Natural killer cell treated with Interleukin-12 subunit alpha and Interleukin-12 subunit beta and Interleukin-15 and Interleukin-18, amount 100 ng/mL, for 72 hours (primary cell): ENCODE results near the gene LOC128125822.
A peak's percentile ranks its signal among the peaks of the same experiment; 100 is the strongest.
"Not testable (repeated sequence)": the region's sequence is repeated elsewhere in the genome, so short reads cannot be mapped to it uniquely, and the experiment has no call there.

Experiments used
- ATAC-seq, 2 donors: fragments of 150-1000 bp; cut with Tn5 transposase in 1 of 2; sonication (Bioruptor Pico), chemical (Tn5 transposase) in 1 of 2; 2 replicates each; pipeline ENCODE4 v1.10.0; 2021
- DNase-seq: peaks from one replicate; pipeline ENCODE4 v3.0.0; 2022; ENCODE audit warnings: low spot score
- H3K27ac Mint-ChIP-seq, 2 donors: 1 replicate in 1 of 2; 2 replicates in 1 of 2; pipeline ENCODE4 v1.8.0; 2022; ENCODE audit warnings: mixed read lengths in 2 of 2, mild to moderate bottlenecking in 1 of 2, moderate library complexity in 1 of 2
- H3K27me3 Mint-ChIP-seq, 2 donors: 1 replicate in 1 of 2; 2 replicates in 1 of 2; pipeline ENCODE4 v1.8.0; 2022; ENCODE audit warnings: mixed read lengths in 2 of 2
- H3K36me3 Mint-ChIP-seq: one replicate; pipeline ENCODE4 v1.8.0; 2022; ENCODE audit warnings: mixed read lengths
- H3K4me1 Mint-ChIP-seq, 2 donors: 1 replicate in 1 of 2; 2 replicates in 1 of 2; pipeline ENCODE4 v1.8.0; 2022; ENCODE audit warnings: low read depth in 2 of 2, mixed read lengths in 2 of 2, mild to moderate bottlenecking in 1 of 2
- H3K4me3 Mint-ChIP-seq: one replicate; pipeline ENCODE4 v1.8.0; 2022; ENCODE audit warnings: mixed read lengths
- H3K9me3 Mint-ChIP-seq: 2 replicates; pipeline ENCODE4 v1.8.0; 2022; ENCODE audit warnings: mixed read lengths

The LOC128125822 gene

DNA sequence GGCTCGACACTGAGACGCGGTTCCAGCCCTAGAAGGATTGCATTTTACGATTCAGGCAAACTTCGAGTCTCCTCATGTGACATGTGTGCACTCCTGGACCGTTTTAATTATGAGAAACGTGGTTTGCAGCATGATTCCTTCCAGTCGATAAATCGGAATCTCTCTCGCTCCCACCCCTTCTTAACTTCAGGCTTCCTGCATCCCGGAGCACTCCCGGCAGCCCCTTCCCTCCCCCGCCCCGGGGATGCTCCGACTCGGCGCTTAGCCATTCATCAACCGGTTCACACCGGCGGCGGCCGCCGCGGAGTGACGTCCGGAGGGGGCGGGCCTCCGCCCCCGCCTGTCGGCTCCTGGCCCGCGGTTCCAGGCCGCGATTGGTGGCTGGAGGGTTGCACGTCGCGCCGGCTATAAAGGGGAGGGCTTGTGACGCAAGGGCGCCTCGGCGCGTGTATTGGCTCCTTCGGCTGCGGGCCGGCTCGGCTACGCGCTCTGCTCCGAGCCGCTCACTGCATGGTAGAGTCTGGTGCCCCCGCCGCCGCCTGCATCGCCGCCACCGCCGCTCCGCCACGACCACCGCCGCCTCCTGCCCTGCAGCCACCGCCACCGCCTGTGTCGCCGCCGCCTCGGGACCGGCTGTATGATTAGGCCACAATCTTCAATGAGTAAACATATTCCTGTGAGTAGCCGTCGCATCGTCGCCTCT is at the start of gene LOC128125822, which contains the start of gene PTP4A1:
Gene LOC128125822 (plus strand): TSS at position 437 of the 703 bp plus-strand sequence.
Gene PTP4A1 (plus strand): TSS at position 437 of the 703 bp plus-strand sequence. CDS start 4,401 bp downstream, outside the sequence.
- peaks cover 19 to 29% of the 10 kb centered on the region in 2 donors for H3K4me1 Mint-ChIP-seq
- ATAC-seq (peak; percentile 96 to 97), DNase-seq (peak; percentile 99)
- no peaks in the 10 kb centered on the region for H3K9me3 Mint-ChIP-seq
- peak within 1 kb of the TSS; percentile 88 to 92 for H3K27ac Mint-ChIP-seq
- H3K36me3 Mint-ChIP-seq: peaks cover 16% of the 10 kb centered on the region
- no peaks in the 10 kb centered on the region for H3K27me3 Mint-ChIP-seq
- H3K4me3 Mint-ChIP-seq: peak within 1 kb of the TSS; percentile 95

DNA sequence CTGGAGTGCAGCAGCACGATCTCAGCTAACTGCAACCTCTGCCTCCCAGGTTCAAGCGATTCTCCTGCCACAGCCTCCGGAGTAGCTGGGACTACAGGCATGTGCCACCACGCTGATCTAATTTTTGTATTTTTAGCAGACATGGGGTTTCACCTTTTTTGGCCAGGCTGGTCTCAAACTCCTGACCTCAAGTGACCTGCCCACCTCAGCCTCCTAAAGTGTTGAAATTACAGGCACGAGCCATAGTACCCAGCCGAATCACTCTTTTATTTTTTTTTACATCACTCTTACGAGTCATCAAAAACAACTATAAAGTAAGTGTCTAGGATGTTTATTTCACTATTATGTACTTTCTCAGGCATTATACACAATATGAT is 49.4 kb upstream of the LOC128125822 start:
- ATAC-seq, H3K27ac Mint-ChIP-seq, H3K9me3 Mint-ChIP-seq, H3K4me3 Mint-ChIP-seq, DNase-seq, H3K36me3 Mint-ChIP-seq, H3K27me3 Mint-ChIP-seq, H3K4me1 Mint-ChIP-seq: not testable (repeated sequence)

DNA sequence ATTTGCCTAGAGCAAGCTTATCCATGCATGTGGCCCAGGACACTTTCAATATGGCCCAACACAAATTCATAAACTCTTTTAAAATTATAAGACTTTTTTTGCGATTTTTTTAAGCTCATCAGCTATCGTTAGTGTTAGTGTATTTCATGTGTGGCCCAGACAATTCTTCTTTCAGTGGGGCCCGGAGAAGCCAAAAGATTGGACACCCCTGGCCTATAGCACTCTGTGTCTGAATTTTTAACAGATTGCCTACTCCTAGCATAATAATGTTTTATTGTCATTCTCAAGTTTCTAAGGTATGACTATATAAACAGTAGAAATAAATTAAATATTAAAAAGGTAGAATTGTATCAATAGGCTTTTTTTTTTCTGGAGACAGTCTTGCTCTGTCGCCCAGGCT is 48.6 kb upstream of the LOC128125822 start:
- DNase-seq (no peak), ATAC-seq (no peak)
- no peak overlapping the region for H3K4me3 Mint-ChIP-seq

DNA sequence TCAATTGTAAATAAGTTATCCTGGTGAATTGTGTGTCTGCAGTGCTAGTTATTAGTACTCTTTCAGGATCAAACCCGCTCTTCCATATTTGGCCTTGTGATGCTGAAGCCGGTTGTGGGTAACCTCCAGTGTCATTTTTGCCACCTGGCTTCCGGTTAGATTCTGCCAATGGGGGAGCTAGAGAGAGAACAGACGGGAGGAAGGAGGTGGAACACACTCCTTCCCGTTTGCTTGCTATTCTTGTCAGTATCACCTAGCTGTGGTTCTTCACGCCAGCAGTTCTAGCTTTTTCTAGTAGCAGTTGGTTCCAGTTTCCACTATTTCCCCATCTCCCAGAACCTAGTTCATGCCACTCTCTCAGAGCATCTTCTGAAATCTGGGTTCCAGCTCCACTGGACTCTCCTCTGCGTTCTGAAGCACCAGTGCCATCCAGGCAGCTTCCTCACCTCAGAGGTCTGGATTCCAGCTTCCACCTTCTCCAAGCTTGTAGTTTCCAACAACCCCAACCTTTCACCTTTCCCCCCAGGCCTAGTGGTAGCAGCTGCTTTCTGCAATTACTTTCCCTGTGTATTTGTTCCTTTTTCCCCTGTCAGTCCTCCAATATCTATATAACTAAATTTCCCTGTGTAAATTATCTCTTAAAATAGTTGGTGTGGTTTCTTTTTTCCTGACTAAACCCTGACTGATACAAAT is 46.9 kb upstream of the LOC128125822 start:
- no peaks in the 10 kb centered on the region for H3K27me3 Mint-ChIP-seq
- peak overlapping the region; percentile 31 to 73 for H3K27ac Mint-ChIP-seq
- ATAC-seq (peak; percentile 55 to 66), DNase-seq (no peak)
- no peaks in the 10 kb centered on the region for H3K36me3 Mint-ChIP-seq
- no peak overlapping the region for H3K4me3 Mint-ChIP-seq
- H3K9me3 Mint-ChIP-seq: no peaks in the 10 kb centered on the region
- peaks cover 7 to 20% of the 10 kb centered on the region in 2 donors for H3K4me1 Mint-ChIP-seq

More for the DNA sequence above, 48.6 kb upstream of the LOC128125822 start:
- Mint-ChIP-seq H3K27ac (no peak overlapping the region), H3K27me3 (no peaks in the 10 kb centered on the region), H3K36me3 (no peaks in the 10 kb centered on the region), H3K4me1 (peaks cover 7 to 10% of the 10 kb centered on the region in 2 donors), H3K9me3 (no peaks in the 10 kb centered on the region)

DNA sequence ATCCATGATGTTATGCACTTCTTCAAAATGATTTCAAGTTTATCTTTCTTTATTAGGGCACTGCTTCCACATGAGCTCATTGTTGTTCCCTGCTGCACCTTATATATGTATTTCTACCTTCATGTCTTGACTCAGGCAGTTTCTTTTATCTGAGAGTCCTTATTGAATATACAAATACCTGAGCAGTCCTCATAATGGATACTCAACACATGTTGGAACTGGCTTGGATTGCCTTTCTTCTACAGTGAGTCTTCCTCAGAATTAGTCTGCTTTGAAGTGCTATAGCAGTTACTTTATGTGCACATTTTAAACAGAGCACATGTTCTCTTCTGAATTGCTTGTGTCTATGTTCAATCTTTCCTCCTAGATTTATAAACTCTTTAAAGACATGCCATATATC is 45.3 kb upstream of the LOC128125822 start:
- DNase-seq (no peak), ATAC-seq (no peak)
- H3K4me1 Mint-ChIP-seq: peaks cover 7 to 20% of the 10 kb centered on the region in 2 donors
- no peak overlapping the region for H3K27ac Mint-ChIP-seq
- no peak overlapping the region for H3K4me3 Mint-ChIP-seq
- H3K36me3 Mint-ChIP-seq: no peaks in the 10 kb centered on the region
- H3K27me3 Mint-ChIP-seq: no peaks in the 10 kb centered on the region
- no peaks in the 10 kb centered on the region for H3K9me3 Mint-ChIP-seq

DNA sequence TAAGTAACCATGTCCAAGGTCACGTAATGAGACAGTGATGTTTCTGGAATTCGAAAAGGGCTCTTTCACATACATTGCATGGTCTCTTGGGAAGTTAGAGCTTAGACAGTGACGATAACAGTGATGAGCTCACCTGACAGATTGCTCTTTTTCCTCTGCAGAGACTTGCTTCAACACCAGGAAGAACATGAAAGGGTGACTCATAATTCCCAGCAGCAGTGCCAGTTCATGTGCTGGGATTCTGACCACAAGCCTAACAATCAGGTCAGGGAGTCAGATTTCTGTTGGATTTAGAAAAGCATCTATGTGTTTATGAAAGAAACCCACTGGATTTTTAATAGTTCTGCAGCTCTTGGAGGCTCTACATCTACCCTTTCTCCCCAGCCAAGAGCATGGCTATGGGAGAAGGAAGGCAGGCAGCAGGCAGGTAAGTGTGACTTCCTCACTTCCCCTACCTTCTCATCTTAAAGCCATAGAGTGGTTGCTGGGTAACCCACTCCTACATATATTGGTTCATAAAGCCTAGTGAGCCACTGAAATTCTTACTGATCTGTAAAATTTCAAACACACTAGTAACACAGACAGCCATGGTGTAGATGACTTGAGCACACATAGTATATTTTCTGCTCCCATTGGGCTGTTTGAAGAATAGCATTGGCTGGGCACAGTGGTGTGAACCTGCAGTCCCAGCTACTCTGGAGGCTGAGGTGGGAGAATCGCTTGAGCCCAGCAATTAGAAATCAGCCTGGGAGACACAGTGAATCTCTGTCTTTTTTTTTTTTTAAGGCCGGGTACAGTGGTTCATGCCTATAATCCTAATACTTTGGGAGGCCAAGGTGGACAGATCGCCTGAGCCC is 44.4 kb upstream of the LOC128125822 start:
- no peak overlapping the region for H3K27ac Mint-ChIP-seq

DNA sequence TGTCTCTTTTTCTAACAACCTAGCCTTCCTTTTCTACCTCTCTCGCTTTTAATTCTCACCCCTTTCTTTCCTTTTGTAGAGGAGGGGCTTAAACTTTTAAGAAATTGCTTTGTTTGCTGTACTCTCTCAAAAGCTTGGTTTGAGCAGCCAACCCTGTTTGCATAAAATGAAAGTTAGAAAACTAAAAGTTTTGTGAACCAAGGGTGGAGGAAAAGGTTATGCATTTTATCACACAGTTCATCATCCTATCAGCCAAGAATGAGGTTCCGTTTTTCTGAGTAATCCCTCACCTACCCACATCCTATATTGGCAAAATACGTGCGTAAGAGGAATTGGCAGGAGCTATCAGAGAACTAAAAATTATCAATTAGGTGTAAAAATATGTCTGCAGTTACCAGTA is 42.8 kb upstream of the LOC128125822 start:
- Mint-ChIP-seq H3K27ac (peak overlapping the region; percentile 34 to 38), H3K4me3 (peak overlapping the region; percentile 38), H3K4me1 (peaks cover 7 to 20% of the 10 kb centered on the region in 2 donors), H3K9me3 (no peaks in the 10 kb centered on the region), H3K27me3 (no peaks in the 10 kb centered on the region), H3K36me3 (no peaks in the 10 kb centered on the region)
- no peak for ATAC-seq
- no peak for DNase-seq

More for the DNA sequence above, 44.4 kb upstream of the LOC128125822 start:
- Mint-ChIP-seq H3K4me1 (peaks cover 7 to 20% of the 10 kb centered on the region in 2 donors), H3K9me3 (no peaks in the 10 kb centered on the region), H3K4me3 (no peak overlapping the region), H3K36me3 (no peaks in the 10 kb centered on the region), H3K27me3 (no peaks in the 10 kb centered on the region)
- DNase-seq (no peak), ATAC-seq (peak in 1 of 2 donors; percentile 15)

DNA sequence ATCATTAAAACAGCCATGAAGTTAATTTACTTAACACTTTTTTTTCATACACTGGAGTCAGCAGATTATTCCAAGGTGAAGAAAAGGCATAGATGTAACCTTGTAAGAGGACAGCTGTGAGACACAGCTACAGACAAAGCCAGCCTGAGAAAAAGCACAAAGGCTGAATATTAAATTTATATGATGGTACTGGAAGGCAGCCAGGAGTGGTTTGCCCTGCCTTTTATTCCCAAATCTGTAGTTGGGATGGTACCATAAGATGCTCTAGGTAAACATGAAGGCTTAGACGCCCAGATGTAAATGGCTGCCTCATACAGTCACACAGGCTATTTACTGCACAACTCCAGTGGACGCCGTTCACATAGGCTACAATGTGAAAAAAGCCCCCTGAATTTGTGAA is 42.1 kb upstream of the LOC128125822 start:
- H3K27me3 Mint-ChIP-seq: no peaks in the 10 kb centered on the region
- ATAC-seq (no peak), DNase-seq (no peak)
- no peak overlapping the region for H3K4me3 Mint-ChIP-seq
- no peaks in the 10 kb centered on the region for H3K9me3 Mint-ChIP-seq
- peaks cover 5 to 17% of the 10 kb centered on the region in 2 donors for H3K4me1 Mint-ChIP-seq
- H3K36me3 Mint-ChIP-seq: no peaks in the 10 kb centered on the region
- H3K27ac Mint-ChIP-seq: peak overlapping the region in 1 of 2 donors; percentile 34

DNA sequence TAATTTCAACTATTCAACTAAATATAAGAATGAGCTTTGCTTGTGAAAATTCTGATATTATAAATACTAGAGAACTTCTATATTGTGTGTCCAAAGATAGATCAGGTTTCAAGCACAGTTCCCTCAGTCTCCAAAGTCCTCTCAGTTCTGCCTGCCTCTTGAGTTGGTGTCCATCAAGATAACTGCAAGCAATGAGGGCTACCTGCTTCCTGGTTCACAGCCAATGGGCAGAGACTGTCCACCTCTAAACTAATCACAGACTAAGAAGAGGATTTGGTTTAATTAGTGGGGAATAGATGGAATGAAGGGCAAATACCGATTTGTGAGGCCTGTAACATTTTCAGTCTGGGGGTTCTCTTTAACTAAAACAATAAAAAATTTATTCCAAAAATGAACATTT is 41.3 kb upstream of the LOC128125822 start:
- no peaks in the 10 kb centered on the region for H3K9me3 Mint-ChIP-seq
- H3K27me3 Mint-ChIP-seq: no peaks in the 10 kb centered on the region
- peaks cover 0 to 10% of the 10 kb centered on the region in 2 donors for H3K4me1 Mint-ChIP-seq
- ATAC-seq: no peak
- H3K36me3 Mint-ChIP-seq: no peaks in the 10 kb centered on the region
- no peak overlapping the region for H3K27ac Mint-ChIP-seq
- no peak overlapping the region for H3K4me3 Mint-ChIP-seq
- no peak for DNase-seq

DNA sequence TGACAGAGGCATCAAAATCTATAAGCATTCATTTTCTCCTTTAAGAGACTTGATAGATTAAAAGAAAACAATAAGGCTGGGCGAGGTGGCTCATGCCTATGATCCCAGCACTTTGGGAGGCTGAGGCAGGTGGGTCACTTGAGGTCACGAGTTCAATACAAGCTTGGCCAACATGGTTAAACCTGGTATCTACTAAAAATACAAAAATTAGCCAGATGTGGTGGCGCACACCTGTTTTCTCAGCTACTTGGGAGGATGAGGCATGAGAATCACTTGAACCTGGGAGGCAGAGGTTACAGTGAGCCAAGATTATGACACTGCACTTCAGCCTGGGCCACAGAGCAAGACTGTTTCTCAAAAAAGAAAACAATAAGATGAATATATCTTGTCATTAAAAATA is 39.3 kb upstream of the LOC128125822 start:
- Mint-ChIP-seq H3K36me3 (no peaks in the 10 kb centered on the region), H3K9me3 (no peaks in the 10 kb centered on the region), H3K27me3 (no peaks in the 10 kb centered on the region), H3K27ac (no peak overlapping the region), H3K4me3 (no peak overlapping the region), H3K4me1 (peaks cover 2 to 15% of the 10 kb centered on the region in 2 donors)
- DNase-seq (no peak), ATAC-seq (no peak)

DNA sequence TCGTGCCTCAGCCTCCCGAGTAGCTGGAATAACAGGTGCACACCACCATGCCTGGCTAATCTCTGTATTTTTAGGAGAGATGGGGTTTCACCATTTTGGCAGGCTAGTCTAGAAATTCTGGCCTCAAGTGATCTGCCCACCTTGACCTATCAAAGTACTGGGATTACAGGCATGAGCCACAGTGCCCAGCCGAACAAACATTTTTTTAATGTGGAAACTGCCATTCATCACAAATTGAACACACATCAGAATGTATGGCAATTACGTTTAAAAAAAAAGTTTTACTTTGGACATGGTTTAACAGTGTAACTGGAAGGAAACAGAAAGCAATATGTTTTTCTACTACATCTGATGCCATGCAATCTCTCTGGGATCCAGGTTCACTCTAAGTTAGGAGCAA is 38.3 kb upstream of the LOC128125822 start:
- Mint-ChIP-seq H3K27me3 (no peaks in the 10 kb centered on the region), H3K9me3 (no peaks in the 10 kb centered on the region), H3K27ac (no peak overlapping the region), H3K4me3 (no peak overlapping the region), H3K4me1 (peaks cover 2 to 15% of the 10 kb centered on the region in 2 donors), H3K36me3 (no peaks in the 10 kb centered on the region)
- DNase-seq (no peak), ATAC-seq (no peak)

DNA sequence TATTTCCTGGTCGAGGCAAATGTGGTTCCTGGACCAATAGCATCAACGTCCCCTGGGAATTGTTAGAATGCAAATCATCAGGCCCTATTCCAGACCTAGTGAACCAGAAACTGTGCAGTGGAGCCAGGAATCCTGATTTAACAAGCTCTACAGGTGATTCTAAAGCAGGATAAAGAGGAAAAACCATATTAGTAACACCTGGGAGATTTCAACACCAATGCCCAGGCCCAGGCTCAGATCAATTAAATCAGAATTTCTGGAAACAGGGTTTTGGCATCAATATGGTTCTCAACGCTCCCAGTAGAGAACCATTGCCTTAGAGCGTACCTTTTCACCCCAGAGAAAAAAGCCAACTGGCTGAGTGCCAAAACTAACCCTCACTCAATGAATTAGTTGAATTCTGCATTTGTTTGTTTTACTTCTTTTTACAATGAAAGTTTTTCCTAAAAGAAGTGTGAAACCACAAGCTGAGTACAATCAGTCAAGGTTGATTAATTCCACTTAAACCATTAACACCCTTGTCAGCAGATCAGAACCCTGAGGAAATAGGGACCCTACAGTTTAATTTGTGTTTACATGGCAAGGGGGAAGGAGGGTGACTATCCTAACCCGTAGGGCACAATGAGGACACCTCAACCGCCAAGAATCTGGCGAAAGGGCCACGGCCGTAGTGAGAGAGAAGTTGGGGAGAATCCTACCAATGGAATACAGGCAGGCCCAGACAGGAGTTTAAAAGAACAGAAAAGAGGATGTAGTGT is 34.9 kb upstream of the LOC128125822 start:
- Mint-ChIP-seq H3K27ac (no peak overlapping the region), H3K36me3 (peaks cover under 1% of the 10 kb centered on the region), H3K4me3 (no peak overlapping the region), H3K4me1 (peaks cover 2 to 4% of the 10 kb centered on the region in 2 donors), H3K27me3 (peaks cover 9 to 11% of the 10 kb centered on the region in 2 donors), H3K9me3 (peaks cover under 1% of the 10 kb centered on the region)
- ATAC-seq: peak in 1 of 2 donors; percentile 41
- no peak for DNase-seq

DNA sequence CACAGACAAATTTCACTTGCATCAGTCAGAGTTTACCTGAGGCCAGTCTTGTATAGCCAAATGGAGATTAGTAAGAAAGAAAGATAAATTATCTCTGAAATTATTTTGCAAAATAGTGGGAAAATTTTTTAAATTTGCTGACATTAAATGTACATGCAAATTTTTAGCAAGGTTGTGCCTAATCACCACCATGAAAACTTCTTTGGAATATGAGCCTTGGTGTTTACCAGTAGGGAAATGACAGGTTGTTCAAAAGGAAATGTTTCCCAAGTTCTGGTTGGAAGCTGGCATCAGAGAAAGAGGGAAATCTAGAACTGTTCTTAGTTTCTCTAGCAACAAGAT is 34.4 kb upstream of the LOC128125822 start:
- ATAC-seq (no peak), DNase-seq (no peak)
- Mint-ChIP-seq H3K27ac (no peak overlapping the region), H3K27me3 (peaks cover 15 to 16% of the 10 kb centered on the region in 2 donors), H3K4me3 (no peak overlapping the region), H3K9me3 (peaks cover 4% of the 10 kb centered on the region), H3K36me3 (peaks cover 6% of the 10 kb centered on the region), H3K4me1 (peaks cover 2 to 4% of the 10 kb centered on the region in 2 donors)
